SK-N-SH (cell line): ENCODE measurements around the gene DDX28. TPM values are rescaled to one million over a fixed set of nuclear protein-coding genes. Genes with fewer than 3 reads are reported as not detected.

Experiments
- CTCF ChIA-PET: fragments of 300-600, 350-600 bp; formaldehyde crosslinking; extraction: SDS; loops from one replicate; lab custom pipeline; 2021; lab: Yijun Ruan, JAX
- POLR2A ChIA-PET: fragments of 350-600 bp; sonication (Branson Sonifier 250); formaldehyde crosslinking; extraction: SDS; loops from one replicate; lab custom pipeline; 2020; ENCODE audit warnings: antibody characterized with exemption, inconsistent platforms; lab: Yijun Ruan, JAX
- DNase-seq: peaks from one replicate; pipeline ENCODE4 v3.0.0; 2012
- H2AFZ ChIP-seq: fragments of 200-600 bp; sonication (generic); 2 replicates; pipeline ENCODE4 v1.8.1; 2016; ENCODE audit warnings: antibody characterized with exemption, mild to moderate bottlenecking, low read depth
- H3F3A ChIP-seq: fragments of 200-600 bp; sonication (generic); replicated peaks from 2 replicates; pipeline ENCODE3; 2016; ENCODE audit warnings: antibody characterized with exemption, mild to moderate bottlenecking; ENCODE audit not compliant: insufficient read depth
- H3K27ac ChIP-seq, 2 experiments: fragments of 200-500 bp in 1 of 2; fragments of 200-600 bp in 1 of 2; sonication (Bioruptor generic) in 1 of 2; sonication (generic), shearing (Covaris generic) in 1 of 2; 2 replicates each; pipeline versions ENCODE4 v1.5.1 to v1.6.1; 2014 to 2016; ENCODE audit warnings: low read depth in 2 of 2, inconsistent platforms in 1 of 2, low read length in 1 of 2, mild to moderate bottlenecking in 1 of 2, mixed read lengths in 1 of 2
- H3K27me3 ChIP-seq: fragments of 200-600 bp; sonication (generic), shearing (Covaris generic); 2 replicates; pipeline ENCODE4 v1.6.1; 2016; ENCODE audit warnings: mixed run types; ENCODE audit not compliant: insufficient read depth
- H3K36me3 ChIP-seq, 2 experiments: fragments of 200-500 bp in 1 of 2; fragments of 200-600 bp in 1 of 2; sonication (Bioruptor generic) in 1 of 2; sonication (generic) in 1 of 2; replicated peaks in 1 of 2; 2 replicates each; pipeline versions ENCODE3 to v1.5.1; 2014 to 2016; ENCODE audit warnings: low read length in 1 of 2, mild to moderate bottlenecking in 1 of 2; ENCODE audit not compliant: insufficient read depth in 2 of 2, control insufficient read depth in 1 of 2
- H3K4me1 ChIP-seq, 2 experiments: fragments of 200-500 bp in 1 of 2; fragments of 200-600 bp in 1 of 2; sonication (Bioruptor generic) in 1 of 2; sonication (generic), shearing (Covaris generic) in 1 of 2; 2 replicates each; pipeline versions ENCODE4 v1.5.1 to v1.6.1; 2014 to 2016; ENCODE audit warnings: low read depth in 1 of 2, low read length in 1 of 2, mixed run types in 1 of 2; ENCODE audit not compliant: insufficient read depth in 2 of 2, control insufficient read depth in 1 of 2
- H3K4me2 ChIP-seq: fragments of 200-600 bp; sonication (generic), shearing (Covaris generic); 2 replicates; pipeline ENCODE4 v1.6.1; 2017; ENCODE audit warnings: mixed run types
- H3K4me3 ChIP-seq, 2 experiments: fragments of 200-500 bp in 1 of 2; fragments of 200-600 bp in 1 of 2; sonication (Bioruptor generic) in 1 of 2; sonication (generic), shearing (Covaris generic) in 1 of 2; 2 replicates each; pipeline versions ENCODE4 v1.5.1 to v1.8.1; 2014 to 2016; ENCODE audit warnings: low read depth in 2 of 2, inconsistent platforms in 1 of 2, low read length in 1 of 2, mild to moderate bottlenecking in 1 of 2, mixed read lengths in 1 of 2, moderate library complexity in 1 of 2
- H3K79me2 ChIP-seq: fragments of 200-600 bp; sonication (generic); 2 replicates; pipeline ENCODE4 v1.8.1; 2017; ENCODE audit warnings: mild to moderate bottlenecking; ENCODE audit not compliant: insufficient read depth
- H3K9ac ChIP-seq: fragments of 200-600 bp; sonication (generic); 2 replicates; pipeline ENCODE4 v1.6.1; 2017; ENCODE audit warnings: mixed run types
- H3K9me2 ChIP-seq: fragments of 200-600 bp; sonication (generic); 2 replicates; pipeline ENCODE4 v1.6.1; 2017; ENCODE audit warnings: mixed run types
- H3K9me3 ChIP-seq: fragments of 200-600 bp; sonication (generic); 2 replicates; pipeline ENCODE4 v1.6.1; 2017; ENCODE audit warnings: mixed run types, mild to moderate bottlenecking, moderate library complexity
- H4K20me1 ChIP-seq: fragments of 200-600 bp; sonication (generic); 2 replicates; pipeline ENCODE4 v1.6.1; 2017; ENCODE audit warnings: mild to moderate bottlenecking, mixed run types; ENCODE audit not compliant: insufficient read depth
- CHD2 ChIP-seq: fragments of 150-350 bp; IDR thresholded peaks from 2 replicates; pipeline ENCODE4 v1.6.1; 2018; ENCODE audit warnings: low read length; ENCODE audit not compliant: partially characterized antibody
- CTCF ChIP-seq: fragments of 200-600 bp; sonication (generic); IDR thresholded peaks from 2 replicates; pipeline ENCODE4 v1.6.1; 2017; ENCODE audit warnings: antibody characterized with exemption, mild to moderate bottlenecking, moderate library complexity
- ELF1 ChIP-seq: IDR thresholded peaks from 2 replicates; pipeline ENCODE4 v1.4.0; 2012
- EZH2phosphoT487 ChIP-seq: fragments of 200-600 bp; sonication (generic); IDR thresholded peaks from 2 replicates; pipeline ENCODE4 v1.6.1; 2017; ENCODE audit warnings: low read depth, mixed run types, mild to moderate bottlenecking, antibody characterized with exemption, moderate library complexity, borderline replicate concordance
- FOXJ3 ChIP-seq: sonication (generic); formaldehyde crosslinking; IDR thresholded peaks from 2 replicates; pipeline ENCODE4 v1.5.1; 2020; ENCODE audit warnings: mild to moderate bottlenecking, missing genetic modification reagents
- FOXM1 ChIP-seq: IDR thresholded peaks from 2 replicates; pipeline ENCODE4 v1.4.0; 2012; ENCODE audit warnings: low read depth, mild to moderate bottlenecking
- GATA2 ChIP-seq: sonication (generic); formaldehyde crosslinking; IDR thresholded peaks from 2 replicates; pipeline ENCODE4 v1.5.0; 2020; ENCODE audit warnings: mild to moderate bottlenecking, missing genetic modification reagents
- IRF3 ChIP-seq: fragments of 150-350 bp; IDR thresholded peaks from 2 replicates; pipeline ENCODE4 v1.6.1; 2016; ENCODE audit warnings: mild to moderate bottlenecking, low read depth, low read length
- MXI1 ChIP-seq: IDR thresholded peaks from 2 replicates; pipeline ENCODE4 v1.6.1; 2012; ENCODE audit warnings: mild to moderate bottlenecking, low read depth, low read length, improper control_type of control experiment
- REST ChIP-seq: IDR thresholded peaks from 2 replicates; pipeline ENCODE4 v1.6.1; 2012; ENCODE audit warnings: mild to moderate bottlenecking, low read depth, low read length, moderate library complexity
- SIN3A ChIP-seq: IDR thresholded peaks from 2 replicates; pipeline ENCODE4 v1.6.1; 2012; ENCODE audit warnings: low read depth, mild to moderate bottlenecking, low read length, moderate library complexity, borderline replicate concordance
- WGBS: methylation state at CpG from one replicate; pipeline ENCODE4 v1.1.6; 2017; ENCODE audit warnings: low lambda C conversion rate; 5-methylcytosine and 5-hydroxymethylcytosine counted together
- polyA plus RNA-seq, 3 experiments: library from polyadenylated mRNA; depleted of rRNA; stranded (reverse); fragments of >200 nt; gene quantifications; 2 replicates each; pipeline ENCODE4 v1.2.3, GENCODE V29; 2012
- TF ChIP-seq, protein P1 (sequence below): IDR thresholded peaks from 2 replicates; pipeline ENCODE4; 2012
- TF ChIP-seq, protein P2 (sequence below): fragments of 150-350 bp; IDR thresholded peaks from 2 replicates; pipeline ENCODE4 v1.6.1; 2017; ENCODE audit warnings: antibody characterized with exemption, low read length, low read depth, borderline replicate concordance

Gene DDX28
- polyA plus RNA-seq, 1 of the 3 experiments (the other 2 are of a cell fraction) = 10.8 TPM

DNA sequence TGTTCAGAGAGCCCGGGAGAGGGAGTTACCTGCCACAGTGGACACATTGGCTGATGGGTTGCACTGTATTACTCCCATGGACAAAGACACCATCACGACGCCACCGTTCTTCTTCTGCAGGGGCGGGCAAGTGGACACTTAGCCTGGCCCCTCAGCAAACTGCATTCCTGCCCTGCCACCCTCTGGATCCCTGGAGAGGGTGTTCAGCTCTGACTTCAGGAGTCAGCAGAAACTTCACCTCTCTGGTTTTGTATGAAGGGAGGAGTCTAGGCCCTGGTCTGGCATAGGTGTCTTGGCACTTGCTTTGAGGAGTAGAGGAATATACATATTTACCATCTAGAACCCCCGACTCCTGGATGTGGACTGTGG lies 33.0 kb downstream of the DDX28 start:
- POLR2A ChIA-PET = interaction anchor here (0.6 kb wide), 1 partner anchor 42 kb away, joined by 3 read pairs; no protein-coding TSS in a partner anchor

GRCh38 chr16:67989322-67990017 lies 33.6 kb downstream of the DDX28 start:
- H3K27me3 ChIP-seq = no peaks in the 10 kb centered on the region
- no peak overlapping the region for H3K27ac ChIP-seq
- DNase-seq = no peak
- H3K9me2 ChIP-seq = no peaks in the 10 kb centered on the region
- no peaks in the 10 kb centered on the region for H3K36me3 ChIP-seq
- no peak overlapping the region for H3K4me2 ChIP-seq
- peaks cover 0 to 10% of the 10 kb centered on the region in 2 experiments; a peak in 1 of 4 replicates for H3K4me1 ChIP-seq
- no peaks in the 10 kb centered on the region for H3K79me2 ChIP-seq
- no peak overlapping the region for H3K4me3 ChIP-seq
- no peaks in the 10 kb centered on the region for H4K20me1 ChIP-seq
- TF ChIP-seq MXI1 (no peak), CHD2 (no peak), REST (no peak), FOXM1 (no peak), CTCF (no peak)
- TF ChIP-seq, protein P1, sequence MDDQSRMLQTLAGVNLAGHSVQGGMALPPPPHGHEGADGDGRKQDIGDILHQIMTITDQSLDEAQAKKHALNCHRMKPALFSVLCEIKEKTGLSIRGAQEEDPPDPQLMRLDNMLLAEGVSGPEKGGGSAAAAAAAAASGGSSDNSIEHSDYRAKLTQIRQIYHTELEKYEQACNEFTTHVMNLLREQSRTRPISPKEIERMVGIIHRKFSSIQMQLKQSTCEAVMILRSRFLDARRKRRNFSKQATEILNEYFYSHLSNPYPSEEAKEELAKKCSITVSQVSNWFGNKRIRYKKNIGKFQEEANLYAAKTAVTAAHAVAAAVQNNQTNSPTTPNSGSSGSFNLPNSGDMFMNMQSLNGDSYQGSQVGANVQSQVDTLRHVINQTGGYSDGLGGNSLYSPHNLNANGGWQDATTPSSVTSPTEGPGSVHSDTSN = no peak
- TF ChIP-seq, protein P2, sequence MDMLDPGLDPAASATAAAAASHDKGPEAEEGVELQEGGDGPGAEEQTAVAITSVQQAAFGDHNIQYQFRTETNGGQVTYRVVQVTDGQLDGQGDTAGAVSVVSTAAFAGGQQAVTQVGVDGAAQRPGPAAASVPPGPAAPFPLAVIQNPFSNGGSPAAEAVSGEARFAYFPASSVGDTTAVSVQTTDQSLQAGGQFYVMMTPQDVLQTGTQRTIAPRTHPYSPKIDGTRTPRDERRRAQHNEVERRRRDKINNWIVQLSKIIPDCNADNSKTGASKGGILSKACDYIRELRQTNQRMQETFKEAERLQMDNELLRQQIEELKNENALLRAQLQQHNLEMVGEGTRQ = no peak
- no peak overlapping the region for H3K9ac ChIP-seq
- CTCF ChIA-PET = interaction anchor here (0.9 to 1.8 kb wide), 5 partner anchors 19 to 275 kb away, joined by 3 to 5 read pairs (median 4); partner anchors contain the start of gene SLC7A6
- 64% methylated on average over 6 of the region's 8 CpGs for WGBS
- H3F3A ChIP-seq = no peaks in the 10 kb centered on the region
- no peaks in the 10 kb centered on the region for H3K9me3 ChIP-seq
- no peak overlapping the region for H2AFZ ChIP-seq
- POLR2A ChIA-PET = no interaction called here

More for the DNA sequence above, 33.0 kb downstream of the DDX28 start:
- DNase-seq = no peak
- Histone ChIP-seq H3K4me2 (no peak overlapping the region), H3K27ac (no peak overlapping the region), H3K4me3 (no peak overlapping the region), H4K20me1 (no peaks in the 10 kb centered on the region), H3K79me2 (no peaks in the 10 kb centered on the region), H3F3A (no peaks in the 10 kb centered on the region), H3K9ac (no peak overlapping the region), H3K4me1 (peaks cover 0 to 7% of the 10 kb centered on the region in 2 experiments; a peak in 1 of 4 replicates), H2AFZ (no peak overlapping the region), H3K27me3 (no peaks in the 10 kb centered on the region), H3K36me3 (no peaks in the 10 kb centered on the region), H3K9me2 (no peaks in the 10 kb centered on the region), H3K9me3 (no peaks in the 10 kb centered on the region)
- TF ChIP-seq SIN3A (no peak), EZH2phosphoT487 (no peak), FOXJ3 (CRISPR knock-in tag) (no peak), GATA2 (CRISPR knock-in tag) (no peak), IRF3 (no peak), ELF1 (no peak)
- CTCF ChIA-PET = interaction anchor here (0.9 to 1.4 kb wide), 3 partner anchors 20 to 274 kb away, joined by 3 to 5 read pairs (median 4); partner anchors contain the start of gene SLC7A6
- WGBS = 83% methylated on average over 3 of the region's 6 CpGs
